ENCODE measurements around the gene SORBS1.

The SORBS1 gene

GRCh38 chr10:95276367-95277200, 284.6 kb downstream of the SORBS1 start:
- DNase-seq (ENCODE audit: low read depth, low spot score): no peak

- DNase-seq (ENCODE audit: low read depth, low spot score): no peak
Observed at GRCh38 chr10:95275726-95276366, 285.3 kb downstream of the SORBS1 start.

GRCh38 chr10:95273393-95274312, 287.5 kb downstream of the SORBS1 start:
- DNase-seq (ENCODE audit: low read depth, low spot score): no peak

GRCh38 chr10:95268438-95268837, 292.7 kb downstream of the SORBS1 start:
- DNase-seq (ENCODE audit: low read depth, low spot score): no peak

- DNase-seq (ENCODE audit: low read depth, low spot score): no peak
Observed at GRCh38 chr10:95267251-95267650, 293.9 kb downstream of the SORBS1 start.

GRCh38 chr10:95266674-95267095, 294.5 kb downstream of the SORBS1 start:
- DNase-seq (ENCODE audit: low read depth, low spot score): no peak

GRCh38 chr10:95265572-95265971, 295.6 kb downstream of the SORBS1 start:
- DNase-seq (ENCODE audit: low read depth, low spot score): no peak

GRCh38 chr10:95264227-95265051, 296.7 kb downstream of the SORBS1 start:
- no peak for DNase-seq (ENCODE audit: low read depth, low spot score)

GRCh38 chr10:95263864-95264226, 297.3 kb downstream of the SORBS1 start:
- DNase-seq (ENCODE audit: low read depth, low spot score): no peak

GRCh38 chr10:95262763-95263518, 298.2 kb downstream of the SORBS1 start:
- DNase-seq (ENCODE audit: low read depth, low spot score): no peak

GRCh38 chr10:95261926-95262325, 299.2 kb downstream of the SORBS1 start:
- no peak for DNase-seq (ENCODE audit: low read depth, low spot score)

Data from activated CD4-positive, CD25-positive, alpha-beta regulatory T cell treated with anti-CD3 and anti-CD28 coated beads, Interleukin-2, amount 50 U/mL, for 16 hours (primary cell).